ENCODE measurements around the gene ZNF827. TPM values are rescaled to one million over a fixed set of nuclear protein-coding genes. Genes with fewer than 3 reads are reported as not detected.

Gene ZNF827
- polyA plus RNA-seq, 4 donors: 3.5 to 30.0 (median 7.5) TPM

Other genes starting within 250 kb of the ZNF827 start
- 10 to 100 TPM; 36.5 to 88.4 (median 70.8) TPM for gene LSM6, start 236.9 kb upstream of the ZNF827 start, polyA plus RNA-seq

All from small intestine (tissue), 4 donors.